HL-60 (cell line): ENCODE data around the gene AKAP10.

Experiments
- DNase-seq, 2 experiments: peaks; one replicate each; pipeline ENCODE4 v3.0.0-alpha.2; 2010 to 2020; ENCODE audit warnings: low read depth in 1 of 2, low spot score in 1 of 2
- H3K27ac ChIP-seq: fragments of 250-450 bp; sonication (Bioruptor Pico); replicated peaks from 2 replicates; pipeline ENCODE4 v1.5.1; 2020; ENCODE audit warnings: mild to moderate bottlenecking, moderate library complexity
- H3K27me3 ChIP-seq: fragments of 250-450 bp; sonication (Bioruptor Pico); 2 replicates; pipeline ENCODE4 v1.5.1; 2021; ENCODE audit warnings: mild to moderate bottlenecking, moderate library complexity; ENCODE audit not compliant: insufficient read depth, poor library complexity, severe bottlenecking
- H3K4me3 ChIP-seq: replicated peaks from 2 replicates; pipeline ENCODE4 v1.5.1; 2011; ENCODE audit warnings: mild to moderate bottlenecking, control low read depth, low read length; ENCODE audit not compliant: insufficient read depth
- GABPA ChIP-seq: IDR thresholded peaks from 2 replicates; pipeline ENCODE4 v1.6.1; 2012; ENCODE audit warnings: low read depth
- POLR2AphosphoS5 ChIP-seq: IDR thresholded peaks from 2 replicates; pipeline ENCODE4 v1.6.1; 2012; ENCODE audit warnings: low read depth
- SPI1 ChIP-seq: IDR thresholded peaks from 2 replicates; pipeline ENCODE4 v1.6.1; 2012; ENCODE audit warnings: low read depth, mild to moderate bottlenecking, borderline replicate concordance
- TF ChIP-seq, protein P1 (sequence below): IDR thresholded peaks from one replicate; pipeline ENCODE4 v1.5.1; 2011; ENCODE audit warnings: low read length, control low read depth, inconsistent platforms; ENCODE audit not compliant: insufficient read depth
- TF ChIP-seq, protein P2 (sequence below): IDR thresholded peaks from 2 replicates; pipeline ENCODE4 v1.6.1; 2012; ENCODE audit warnings: low read depth; ENCODE audit not compliant: insufficient replicate concordance

The AKAP10 gene

DNA sequence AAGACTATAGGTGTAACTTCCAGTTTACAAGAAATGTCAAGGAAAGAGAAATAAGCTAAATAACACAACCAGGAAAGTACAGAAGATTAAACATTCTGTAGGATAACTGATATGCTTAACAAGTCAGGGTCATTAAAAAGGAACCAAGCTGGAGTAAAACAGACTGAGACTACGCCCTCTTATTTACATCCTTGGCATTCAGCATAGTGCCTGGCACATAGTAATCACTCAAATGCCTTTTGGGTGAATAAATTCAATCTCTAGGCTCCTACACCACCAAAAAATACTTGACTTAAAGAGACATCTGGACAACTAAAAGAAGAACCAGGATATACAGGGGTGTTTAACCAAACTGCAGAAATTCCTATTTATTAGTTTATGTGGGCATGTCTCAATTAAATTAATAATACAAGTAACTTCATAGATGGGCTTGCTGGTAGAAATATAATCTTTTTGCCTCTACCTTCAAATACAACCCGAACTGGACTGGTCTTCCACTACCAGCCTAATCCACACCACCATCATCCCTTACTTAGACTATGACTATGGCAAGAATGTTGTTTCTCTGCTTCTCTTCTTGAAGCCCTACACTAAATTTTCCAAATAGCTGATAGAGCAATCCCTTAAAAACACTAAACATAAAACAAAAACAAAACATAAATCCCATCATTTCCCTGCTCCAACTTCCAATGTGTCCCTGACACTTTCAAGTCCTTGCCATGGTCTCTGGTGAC is 62.2 kb downstream of the AKAP10 start:
- no peak overlapping the region for H3K4me3 ChIP-seq
- H3K27ac ChIP-seq: no peak overlapping the region
- no peak for TF ChIP-seq POLR2AphosphoS5
- TF ChIP-seq GABPA: no peak
- TF ChIP-seq, protein P1, sequence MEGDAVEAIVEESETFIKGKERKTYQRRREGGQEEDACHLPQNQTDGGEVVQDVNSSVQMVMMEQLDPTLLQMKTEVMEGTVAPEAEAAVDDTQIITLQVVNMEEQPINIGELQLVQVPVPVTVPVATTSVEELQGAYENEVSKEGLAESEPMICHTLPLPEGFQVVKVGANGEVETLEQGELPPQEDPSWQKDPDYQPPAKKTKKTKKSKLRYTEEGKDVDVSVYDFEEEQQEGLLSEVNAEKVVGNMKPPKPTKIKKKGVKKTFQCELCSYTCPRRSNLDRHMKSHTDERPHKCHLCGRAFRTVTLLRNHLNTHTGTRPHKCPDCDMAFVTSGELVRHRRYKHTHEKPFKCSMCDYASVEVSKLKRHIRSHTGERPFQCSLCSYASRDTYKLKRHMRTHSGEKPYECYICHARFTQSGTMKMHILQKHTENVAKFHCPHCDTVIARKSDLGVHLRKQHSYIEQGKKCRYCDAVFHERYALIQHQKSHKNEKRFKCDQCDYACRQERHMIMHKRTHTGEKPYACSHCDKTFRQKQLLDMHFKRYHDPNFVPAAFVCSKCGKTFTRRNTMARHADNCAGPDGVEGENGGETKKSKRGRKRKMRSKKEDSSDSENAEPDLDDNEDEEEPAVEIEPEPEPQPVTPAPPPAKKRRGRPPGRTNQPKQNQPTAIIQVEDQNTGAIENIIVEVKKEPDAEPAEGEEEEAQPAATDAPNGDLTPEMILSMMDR: no peak
- TF ChIP-seq, protein P2, sequence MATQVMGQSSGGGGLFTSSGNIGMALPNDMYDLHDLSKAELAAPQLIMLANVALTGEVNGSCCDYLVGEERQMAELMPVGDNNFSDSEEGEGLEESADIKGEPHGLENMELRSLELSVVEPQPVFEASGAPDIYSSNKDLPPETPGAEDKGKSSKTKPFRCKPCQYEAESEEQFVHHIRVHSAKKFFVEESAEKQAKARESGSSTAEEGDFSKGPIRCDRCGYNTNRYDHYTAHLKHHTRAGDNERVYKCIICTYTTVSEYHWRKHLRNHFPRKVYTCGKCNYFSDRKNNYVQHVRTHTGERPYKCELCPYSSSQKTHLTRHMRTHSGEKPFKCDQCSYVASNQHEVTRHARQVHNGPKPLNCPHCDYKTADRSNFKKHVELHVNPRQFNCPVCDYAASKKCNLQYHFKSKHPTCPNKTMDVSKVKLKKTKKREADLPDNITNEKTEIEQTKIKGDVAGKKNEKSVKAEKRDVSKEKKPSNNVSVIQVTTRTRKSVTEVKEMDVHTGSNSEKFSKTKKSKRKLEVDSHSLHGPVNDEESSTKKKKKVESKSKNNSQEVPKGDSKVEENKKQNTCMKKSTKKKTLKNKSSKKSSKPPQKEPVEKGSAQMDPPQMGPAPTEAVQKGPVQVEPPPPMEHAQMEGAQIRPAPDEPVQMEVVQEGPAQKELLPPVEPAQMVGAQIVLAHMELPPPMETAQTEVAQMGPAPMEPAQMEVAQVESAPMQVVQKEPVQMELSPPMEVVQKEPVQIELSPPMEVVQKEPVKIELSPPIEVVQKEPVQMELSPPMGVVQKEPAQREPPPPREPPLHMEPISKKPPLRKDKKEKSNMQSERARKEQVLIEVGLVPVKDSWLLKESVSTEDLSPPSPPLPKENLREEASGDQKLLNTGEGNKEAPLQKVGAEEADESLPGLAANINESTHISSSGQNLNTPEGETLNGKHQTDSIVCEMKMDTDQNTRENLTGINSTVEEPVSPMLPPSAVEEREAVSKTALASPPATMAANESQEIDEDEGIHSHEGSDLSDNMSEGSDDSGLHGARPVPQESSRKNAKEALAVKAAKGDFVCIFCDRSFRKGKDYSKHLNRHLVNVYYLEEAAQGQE: no peak
- TF ChIP-seq SPI1: no peak
- no peak for DNase-seq
- no peaks in the 10 kb centered on the region for H3K27me3 ChIP-seq

DNA sequence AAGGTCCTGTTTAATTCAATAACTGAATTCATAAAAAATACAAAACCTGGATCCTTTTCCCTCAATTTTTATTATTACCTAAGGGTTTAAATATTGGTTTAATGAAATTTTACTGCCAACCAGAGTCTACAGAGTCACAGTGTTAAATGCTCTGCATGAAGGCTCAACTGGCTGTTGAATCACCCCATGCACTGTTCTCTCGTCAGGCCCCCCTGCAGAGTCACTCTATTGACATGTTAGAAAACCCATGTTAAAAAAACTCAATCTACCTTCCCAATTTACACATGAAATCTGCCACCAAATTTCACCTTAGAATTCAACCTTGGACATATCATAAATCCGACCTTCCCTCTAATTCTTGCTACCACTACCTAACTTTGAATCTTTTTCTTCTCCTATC is 66.6 kb downstream of the AKAP10 start:
- H3K27ac ChIP-seq: no peak overlapping the region
- TF ChIP-seq, protein P2: no peak
- TF ChIP-seq POLR2AphosphoS5 (no peak), GABPA (no peak), SPI1 (no peak)
- TF ChIP-seq, protein P1: no peak
- H3K27me3 ChIP-seq: no peaks in the 10 kb centered on the region
- DNase-seq: no peak
- H3K4me3 ChIP-seq: no peak overlapping the region

- no peak overlapping the region for H3K27ac ChIP-seq
- no peak for TF ChIP-seq GABPA
- TF ChIP-seq, protein P2: no peak
- TF ChIP-seq, protein P1: no peak
- no peak for TF ChIP-seq POLR2AphosphoS5
- TF ChIP-seq SPI1: no peak
- H3K4me3 ChIP-seq: no peak overlapping the region
- DNase-seq: no peak
- no peaks in the 10 kb centered on the region for H3K27me3 ChIP-seq
These were observed 68.5 kb downstream of the AKAP10 start for GRCh38 chr17:19909139-19909538.
